HL-60 (cell line): ENCODE results near the gene INSC.

Experiments used
- DNase-seq, 2 experiments: peaks; one replicate each; pipeline ENCODE4 v3.0.0-alpha.2; 2010 to 2020; ENCODE audit warnings: low read depth in 1 of 2, low spot score in 1 of 2
- H3K27ac ChIP-seq: fragments of 250-450 bp; sonication (Bioruptor Pico); replicated peaks from 2 replicates; pipeline ENCODE4 v1.5.1; 2020; ENCODE audit warnings: mild to moderate bottlenecking, moderate library complexity
- H3K27me3 ChIP-seq: fragments of 250-450 bp; sonication (Bioruptor Pico); 2 replicates; pipeline ENCODE4 v1.5.1; 2021; ENCODE audit warnings: mild to moderate bottlenecking, moderate library complexity; ENCODE audit not compliant: insufficient read depth, poor library complexity, severe bottlenecking
- H3K4me3 ChIP-seq: replicated peaks from 2 replicates; pipeline ENCODE4 v1.5.1; 2011; ENCODE audit warnings: mild to moderate bottlenecking, control low read depth, low read length; ENCODE audit not compliant: insufficient read depth
- GABPA ChIP-seq: IDR thresholded peaks from 2 replicates; pipeline ENCODE4 v1.6.1; 2012; ENCODE audit warnings: low read depth
- POLR2AphosphoS5 ChIP-seq: IDR thresholded peaks from 2 replicates; pipeline ENCODE4 v1.6.1; 2012; ENCODE audit warnings: low read depth
- SPI1 ChIP-seq: IDR thresholded peaks from 2 replicates; pipeline ENCODE4 v1.6.1; 2012; ENCODE audit warnings: low read depth, mild to moderate bottlenecking, borderline replicate concordance
- TF ChIP-seq, protein P1 (sequence below): IDR thresholded peaks from 2 replicates; pipeline ENCODE4 v1.6.1; 2012; ENCODE audit warnings: low read depth; ENCODE audit not compliant: insufficient replicate concordance
- TF ChIP-seq, protein P2 (sequence below): IDR thresholded peaks from one replicate; pipeline ENCODE4 v1.5.1; 2011; ENCODE audit warnings: low read length, control low read depth, inconsistent platforms; ENCODE audit not compliant: insufficient read depth

Gene INSC

GRCh38 chr11:15108592-15109130, 6.1 kb upstream of the INSC start:
- Histone ChIP-seq H3K27me3 (no peaks in the 10 kb centered on the region), H3K27ac (no peak overlapping the region), H3K4me3 (no peak overlapping the region)
- TF ChIP-seq POLR2AphosphoS5 (no peak), GABPA (no peak), SPI1 (no peak)
- TF ChIP-seq, protein P1, sequence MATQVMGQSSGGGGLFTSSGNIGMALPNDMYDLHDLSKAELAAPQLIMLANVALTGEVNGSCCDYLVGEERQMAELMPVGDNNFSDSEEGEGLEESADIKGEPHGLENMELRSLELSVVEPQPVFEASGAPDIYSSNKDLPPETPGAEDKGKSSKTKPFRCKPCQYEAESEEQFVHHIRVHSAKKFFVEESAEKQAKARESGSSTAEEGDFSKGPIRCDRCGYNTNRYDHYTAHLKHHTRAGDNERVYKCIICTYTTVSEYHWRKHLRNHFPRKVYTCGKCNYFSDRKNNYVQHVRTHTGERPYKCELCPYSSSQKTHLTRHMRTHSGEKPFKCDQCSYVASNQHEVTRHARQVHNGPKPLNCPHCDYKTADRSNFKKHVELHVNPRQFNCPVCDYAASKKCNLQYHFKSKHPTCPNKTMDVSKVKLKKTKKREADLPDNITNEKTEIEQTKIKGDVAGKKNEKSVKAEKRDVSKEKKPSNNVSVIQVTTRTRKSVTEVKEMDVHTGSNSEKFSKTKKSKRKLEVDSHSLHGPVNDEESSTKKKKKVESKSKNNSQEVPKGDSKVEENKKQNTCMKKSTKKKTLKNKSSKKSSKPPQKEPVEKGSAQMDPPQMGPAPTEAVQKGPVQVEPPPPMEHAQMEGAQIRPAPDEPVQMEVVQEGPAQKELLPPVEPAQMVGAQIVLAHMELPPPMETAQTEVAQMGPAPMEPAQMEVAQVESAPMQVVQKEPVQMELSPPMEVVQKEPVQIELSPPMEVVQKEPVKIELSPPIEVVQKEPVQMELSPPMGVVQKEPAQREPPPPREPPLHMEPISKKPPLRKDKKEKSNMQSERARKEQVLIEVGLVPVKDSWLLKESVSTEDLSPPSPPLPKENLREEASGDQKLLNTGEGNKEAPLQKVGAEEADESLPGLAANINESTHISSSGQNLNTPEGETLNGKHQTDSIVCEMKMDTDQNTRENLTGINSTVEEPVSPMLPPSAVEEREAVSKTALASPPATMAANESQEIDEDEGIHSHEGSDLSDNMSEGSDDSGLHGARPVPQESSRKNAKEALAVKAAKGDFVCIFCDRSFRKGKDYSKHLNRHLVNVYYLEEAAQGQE = no peak
- TF ChIP-seq, protein P2, sequence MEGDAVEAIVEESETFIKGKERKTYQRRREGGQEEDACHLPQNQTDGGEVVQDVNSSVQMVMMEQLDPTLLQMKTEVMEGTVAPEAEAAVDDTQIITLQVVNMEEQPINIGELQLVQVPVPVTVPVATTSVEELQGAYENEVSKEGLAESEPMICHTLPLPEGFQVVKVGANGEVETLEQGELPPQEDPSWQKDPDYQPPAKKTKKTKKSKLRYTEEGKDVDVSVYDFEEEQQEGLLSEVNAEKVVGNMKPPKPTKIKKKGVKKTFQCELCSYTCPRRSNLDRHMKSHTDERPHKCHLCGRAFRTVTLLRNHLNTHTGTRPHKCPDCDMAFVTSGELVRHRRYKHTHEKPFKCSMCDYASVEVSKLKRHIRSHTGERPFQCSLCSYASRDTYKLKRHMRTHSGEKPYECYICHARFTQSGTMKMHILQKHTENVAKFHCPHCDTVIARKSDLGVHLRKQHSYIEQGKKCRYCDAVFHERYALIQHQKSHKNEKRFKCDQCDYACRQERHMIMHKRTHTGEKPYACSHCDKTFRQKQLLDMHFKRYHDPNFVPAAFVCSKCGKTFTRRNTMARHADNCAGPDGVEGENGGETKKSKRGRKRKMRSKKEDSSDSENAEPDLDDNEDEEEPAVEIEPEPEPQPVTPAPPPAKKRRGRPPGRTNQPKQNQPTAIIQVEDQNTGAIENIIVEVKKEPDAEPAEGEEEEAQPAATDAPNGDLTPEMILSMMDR = no peak
- DNase-seq = no peak

DNA sequence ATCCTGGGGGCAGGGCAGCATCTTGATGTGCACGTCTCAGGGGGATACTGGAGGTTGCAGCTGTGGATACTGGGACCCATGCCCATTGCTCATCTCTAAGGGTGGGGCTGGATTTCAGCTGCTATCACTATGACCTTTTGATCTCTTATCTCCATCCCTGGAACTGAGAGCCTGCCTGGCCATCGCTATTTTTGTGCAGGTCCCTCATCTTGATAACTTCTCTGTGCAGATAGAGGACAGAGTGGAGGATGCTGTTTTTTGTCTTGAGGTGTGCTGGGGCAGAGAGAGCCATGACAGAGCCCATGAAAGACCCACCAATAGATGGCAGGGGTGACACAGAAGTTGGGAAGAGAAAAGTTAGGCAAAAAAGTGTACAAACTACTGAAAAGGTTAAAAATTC, 5.1 kb upstream of the INSC start:
- no peaks in the 10 kb centered on the region for H3K27me3 ChIP-seq
- no peak for TF ChIP-seq GABPA
- no peak for TF ChIP-seq POLR2AphosphoS5
- TF ChIP-seq, protein P2 = no peak
- TF ChIP-seq, protein P1 = no peak
- no peak for TF ChIP-seq SPI1
- no peak overlapping the region for H3K27ac ChIP-seq
- DNase-seq = no peak
- no peak overlapping the region for H3K4me3 ChIP-seq

GRCh38 chr11:15111215-15111614, 3.5 kb upstream of the INSC start:
- H3K27ac ChIP-seq = no peak overlapping the region
- TF ChIP-seq, protein P1 = no peak
- TF ChIP-seq, protein P2 = no peak
- TF ChIP-seq GABPA (no peak), POLR2AphosphoS5 (no peak), SPI1 (no peak)
- H3K4me3 ChIP-seq = no peak overlapping the region
- no peaks in the 10 kb centered on the region for H3K27me3 ChIP-seq
- no peak for DNase-seq
